ENCODE results near the gene PVRIG.
"Not testable (repeated sequence)": the region's sequence is repeated elsewhere in the genome, so short reads cannot be mapped to it uniquely, and the experiment has no call there.

Gene PVRIG

GRCh38 chr7:100191775-100192174 lies 28.0 kb upstream of the PVRIG start:
- Histone ChIP-seq H3K27ac (replicated peaks) (peak overlapping the region; percentile 3), H3K4me3 (replicated peaks; ENCODE audit: insufficient read depth, low read length) (no peak overlapping the region), H3K27me3 (ENCODE audit: insufficient read depth, poor library complexity, severe bottlenecking) (no peaks in the 10 kb centered on the region)
- TF ChIP-seq REST (IDR thresholded peaks at IDR 0.05; ENCODE audit: insufficient replicate concordance, low read depth) (no peak), CTCF (IDR thresholded peaks at IDR 0.05; ENCODE audit: insufficient read depth, low read length) (no peak), SPI1 (IDR thresholded peaks at IDR 0.05; ENCODE audit: borderline replicate concordance, low read depth) (no peak), POLR2AphosphoS5 (IDR thresholded peaks at IDR 0.05; ENCODE audit: low read depth) (no peak), GABPA (IDR thresholded peaks at IDR 0.05; ENCODE audit: low read depth) (no peak)
- DNase-seq (ENCODE audit: low read depth in 1 of 2, low spot score in 1 of 2): peak; percentile 50 to 81

DNA sequence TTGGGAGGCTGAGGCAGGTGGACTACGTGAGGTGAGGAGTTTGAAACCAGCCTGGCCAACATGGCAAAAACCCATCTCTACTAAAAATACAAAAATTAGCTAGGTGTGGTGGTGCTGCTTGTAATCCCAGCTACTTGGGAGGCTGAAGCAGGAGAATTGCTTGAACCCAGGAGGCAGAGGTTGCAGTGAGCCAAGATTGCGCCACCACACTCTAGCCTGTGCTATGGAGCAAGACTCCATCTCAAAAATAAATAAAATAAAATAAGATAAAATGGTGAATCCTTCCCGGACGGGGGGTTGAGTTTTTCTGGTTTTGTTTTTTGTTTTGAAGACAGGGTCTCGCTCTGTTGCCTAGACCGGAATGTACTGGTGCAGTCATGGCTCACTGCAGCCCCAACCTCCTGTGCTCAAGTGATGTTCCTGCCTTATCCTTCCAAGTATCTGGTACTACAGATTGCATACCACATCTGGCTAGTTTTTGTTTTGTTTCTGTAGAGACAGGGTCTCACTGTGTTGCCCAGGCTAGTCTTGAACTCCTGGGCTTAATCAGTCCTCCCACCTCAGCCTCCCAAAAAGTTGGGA lies 27.4 kb upstream of the PVRIG start:
- not testable (repeated sequence) for H3K27me3 ChIP-seq (ENCODE audit: insufficient read depth, poor library complexity, severe bottlenecking); H3K27ac ChIP-seq (replicated peaks); H3K4me3 ChIP-seq (replicated peaks; ENCODE audit: insufficient read depth, low read length)
- peak in 1 of 2 experiments; percentile 42 for DNase-seq (ENCODE audit: low read depth in 1 of 2, low spot score in 1 of 2)

DNA sequence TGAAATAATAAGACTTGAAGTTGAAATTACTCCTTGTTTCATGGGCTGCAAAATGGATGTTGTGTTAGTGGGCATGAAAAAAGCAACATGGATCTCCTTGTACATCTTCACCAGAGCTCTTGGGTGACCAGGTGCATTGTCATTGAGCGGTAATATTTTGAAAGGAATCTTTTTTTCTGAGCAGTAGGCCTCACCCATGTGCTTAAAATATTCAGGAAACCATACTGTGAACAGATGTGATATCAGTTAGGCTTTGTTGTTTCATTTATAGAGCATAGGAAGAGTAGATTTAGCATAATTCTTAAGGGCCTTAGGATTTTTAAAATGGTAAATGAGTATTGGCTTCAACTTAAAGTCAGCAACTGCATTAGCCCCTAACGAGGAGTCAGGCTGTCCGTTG lies 26.8 kb upstream of the PVRIG start:
- no peak for DNase-seq (ENCODE audit: low read depth in 1 of 2, low spot score in 1 of 2)
- TF ChIP-seq REST (IDR thresholded peaks at IDR 0.05; ENCODE audit: insufficient replicate concordance, low read depth) (no peak), POLR2AphosphoS5 (IDR thresholded peaks at IDR 0.05; ENCODE audit: low read depth) (no peak), SPI1 (IDR thresholded peaks at IDR 0.05; ENCODE audit: borderline replicate concordance, low read depth) (no peak), GABPA (IDR thresholded peaks at IDR 0.05; ENCODE audit: low read depth) (no peak), CTCF (IDR thresholded peaks at IDR 0.05; ENCODE audit: insufficient read depth, low read length) (no peak)
- Histone ChIP-seq H3K4me3 (replicated peaks; ENCODE audit: insufficient read depth, low read length) (no peak overlapping the region), H3K27ac (replicated peaks) (no peak overlapping the region), H3K27me3 (ENCODE audit: insufficient read depth, poor library complexity, severe bottlenecking) (no peaks in the 10 kb centered on the region)

- TF ChIP-seq GABPA (IDR thresholded peaks at IDR 0.05; ENCODE audit: low read depth): no peak
- no peak for TF ChIP-seq REST (IDR thresholded peaks at IDR 0.05; ENCODE audit: insufficient replicate concordance, low read depth)
- TF ChIP-seq SPI1 (IDR thresholded peaks at IDR 0.05; ENCODE audit: borderline replicate concordance, low read depth): no peak
- TF ChIP-seq POLR2AphosphoS5 (IDR thresholded peaks at IDR 0.05; ENCODE audit: low read depth): no peak
- TF ChIP-seq CTCF (IDR thresholded peaks at IDR 0.05; ENCODE audit: insufficient read depth, low read length): no peak
- Histone ChIP-seq H3K27me3 (ENCODE audit: insufficient read depth, poor library complexity, severe bottlenecking) (no peaks in the 10 kb centered on the region), H3K27ac (replicated peaks) (no peak overlapping the region), H3K4me3 (replicated peaks; ENCODE audit: insufficient read depth, low read length) (no peak overlapping the region)
- DNase-seq (ENCODE audit: low read depth in 1 of 2, low spot score in 1 of 2): no peak
These were observed 24.5 kb upstream of the PVRIG start for GRCh38 chr7:100195222-100195621.

DNA sequence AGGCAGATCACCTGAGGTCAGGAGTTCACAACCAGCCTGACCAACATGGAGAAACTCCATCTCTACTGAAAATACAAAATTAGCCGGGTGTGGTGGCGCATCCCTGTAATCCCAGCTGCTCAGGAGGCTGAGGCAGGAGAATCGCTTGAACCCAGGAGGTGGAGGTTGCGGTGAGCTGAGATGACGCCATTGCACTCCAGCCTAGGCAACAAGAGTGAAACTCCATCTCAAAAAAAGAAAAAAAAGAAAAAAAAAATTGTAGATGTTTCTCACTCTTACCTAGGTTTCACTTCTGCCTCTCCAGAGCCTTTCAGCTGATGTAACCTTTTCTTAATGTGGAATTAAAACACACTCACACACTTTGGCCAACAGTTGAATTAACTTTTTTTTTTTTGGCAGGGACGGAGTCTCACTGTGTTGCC lies 23.8 kb upstream of the PVRIG start:
- DNase-seq (ENCODE audit: low read depth in 1 of 2, low spot score in 1 of 2); H3K27ac ChIP-seq (replicated peaks); H3K27me3 ChIP-seq (ENCODE audit: insufficient read depth, poor library complexity, severe bottlenecking): not testable (repeated sequence)

More for the DNA sequence above, 23.8 kb upstream of the PVRIG start:
- not testable (repeated sequence) for H3K4me3 ChIP-seq (replicated peaks; ENCODE audit: insufficient read depth, low read length)

Measured in HL-60 (cell line).